GM12878 (cell line): ENCODE data around the gene ZNF616. TPM values are rescaled to one million over a fixed set of nuclear protein-coding genes. Genes with fewer than 3 reads are reported as not detected.

Experiments used
- ATAC-seq: fragments of 200-7000 bp; cut with Tn5 transposase; 3 replicates; pipeline ENCODE4 v1.9.1; 2020; ENCODE audit warnings: mild to moderate bottlenecking, moderate library complexity
- Bru-seq: library from RNA; stranded (reverse); fragments of 400-500 nt; gene quantifications from one replicate; lab custom pipeline; 2021; lab: Mats Ljungman, UMichigan
- BruChase-seq, 2 experiments: library from RNA; stranded (reverse); fragments of 400-500 nt; gene quantifications; one replicate each; lab custom pipeline; 2021; lab: Mats Ljungman, UMichigan
- BruUV-seq: library from RNA; stranded (reverse); fragments of 400-500 nt; replicated peaks from 2 replicates; lab custom pipeline; 2021; lab: Mats Ljungman, UMichigan
- CTCF ChIA-PET: fragments of 300-600 bp; sonication (Branson Sonifier 250); formaldehyde crosslinking; extraction: SDS; loops from one replicate; lab custom pipeline; 2021; ENCODE audit warnings: inconsistent platforms; lab: Yijun Ruan, JAX
- POLR2A ChIA-PET: fragments of 350-600 bp; formaldehyde crosslinking; extraction: SDS; loops from one replicate; lab custom pipeline; 2021; ENCODE audit warnings: inconsistent platforms; lab: Charles Lee
- RAD21 ChIA-PET: fragments of 300-600 bp; sonication (Branson Sonifier 250); formaldehyde crosslinking; loops from one replicate; lab custom pipeline; 2023; ENCODE audit warnings: antibody characterized with exemption; ENCODE audit not compliant: unreplicated experiment; lab: Charles Lee
- SMC1A ChIA-PET: fragments of 300-600 bp; sonication (Branson Sonifier 250); formaldehyde crosslinking; loops from one replicate; lab custom pipeline; 2023; ENCODE audit not compliant: unreplicated experiment, uncharacterized antibody; lab: Charles Lee
- DNase-seq: peaks from one replicate; pipeline ENCODE4 v3.0.0-alpha.2; 2011; ENCODE audit warnings: low read depth, low spot score
- FAIRE-seq: peaks from 3 replicates; lab custom pipeline; 2011; peaks lifted over from hg19 to GRCh38; lab: Jason Lieb, UNC
- H2AFZ ChIP-seq: 2 replicates; pipeline ENCODE4 v1.6.0; 2011; ENCODE audit warnings: low read depth, low read length, control low read depth; ENCODE audit not compliant: control insufficient read depth
- H3K27ac ChIP-seq: 2 replicates; pipeline ENCODE4 v1.5.1; 2011; ENCODE audit warnings: control low read depth; ENCODE audit not compliant: control insufficient read depth, insufficient read depth
- H3K27me3 ChIP-seq, 2 experiments: replicated peaks in 1 of 2; 2 replicates each; pipeline versions ENCODE4 v1.6.0 to v1.6.1; 2011; ENCODE audit warnings: low read length in 1 of 2; ENCODE audit not compliant: control insufficient read depth in 2 of 2, insufficient read depth in 2 of 2
- H3K36me3 ChIP-seq, 2 experiments: 2 replicates each; pipeline ENCODE4 v1.5.1; 2011; ENCODE audit warnings: low read length in 1 of 2; ENCODE audit not compliant: control insufficient read depth in 2 of 2, insufficient read depth in 2 of 2
- H3K4me1 ChIP-seq: 2 replicates; pipeline ENCODE4 v1.6.1; 2011; ENCODE audit warnings: mild to moderate bottlenecking, low read length, moderate library complexity, mixed read lengths; ENCODE audit not compliant: control insufficient read depth, insufficient read depth
- H3K4me2 ChIP-seq: 2 replicates; pipeline ENCODE4 v1.6.0; 2011; ENCODE audit warnings: control low read depth; ENCODE audit not compliant: control insufficient read depth, insufficient read depth
- H3K4me3 ChIP-seq: fragments of 200-600 bp; sonication (generic); 2 replicates; pipeline ENCODE4 v1.5.1; 2016
- H3K79me2 ChIP-seq: 2 replicates; pipeline ENCODE4 v1.6.0; 2011; ENCODE audit warnings: low read length; ENCODE audit not compliant: control insufficient read depth, insufficient read depth
- H3K9ac ChIP-seq: 2 replicates; pipeline ENCODE4 v1.8.0; 2011; ENCODE audit warnings: low read length, control low read depth, mixed read lengths; ENCODE audit not compliant: control insufficient read depth, insufficient read depth
- H3K9me3 ChIP-seq: replicated peaks from 3 replicates; pipeline ENCODE4 v1.5.1; 2011; ENCODE audit warnings: mild to moderate bottlenecking, low read length; ENCODE audit not compliant: control insufficient read depth, insufficient read depth
- H4K20me1 ChIP-seq: 2 replicates; pipeline ENCODE4 v1.6.0; 2011; ENCODE audit not compliant: control insufficient read depth, insufficient read depth
- CREM ChIP-seq: IDR thresholded peaks from 2 replicates; pipeline ENCODE4 v1.6.1; 2014; ENCODE audit warnings: antibody characterized with exemption, low read depth
- HCFC1 ChIP-seq: fragments of 150-350 bp; IDR thresholded peaks from 2 replicates; pipeline ENCODE4 v1.6.1; 2014; ENCODE audit warnings: low read length
- POLR2AphosphoS2 ChIP-seq: IDR thresholded peaks from 2 replicates; pipeline ENCODE4 v1.6.1; 2011; ENCODE audit warnings: low read depth, mild to moderate bottlenecking, low read length, improper control_type of control experiment, moderate library complexity
- SPI1 ChIP-seq: IDR thresholded peaks from 2 replicates; pipeline ENCODE4 v1.6.1; 2011; ENCODE audit warnings: low read depth, mild to moderate bottlenecking, low read length, moderate library complexity, borderline replicate concordance; ENCODE audit not compliant: insufficient read depth
- WGBS: methylation state at CpG from one replicate; pipeline ENCODE4 v1.1.6; 2016; ENCODE audit warnings: low lambda C conversion rate; ENCODE audit not compliant: insufficient replicate concordance, insufficient coverage; ENCODE audit errors: missing lambda C conversion rate; 5-methylcytosine and 5-hydroxymethylcytosine counted together
- in situ Hi-C: fragments of 300-500 bp; cut with MboI; formaldehyde crosslinking; loops from 9 replicates; pipeline ENCODE4 v1.14.3; 2018; ENCODE audit warnings: mixed read lengths
- intact Hi-C: fragments of 100-400 bp; cut with micrococcal nuclease; formaldehyde crosslinking; loops from one replicate; pipeline ENCODE4 v1.14.2; 2022; ENCODE audit not compliant: unreplicated experiment
- long read RNA-seq, 2 experiments: library from polyadenylated mRNA; unstranded; transcript quantifications; one replicate each; pipeline ENCODE4 v2.0.0, GENCODE V29; 2019 to 2020
- polyA minus RNA-seq, 3 experiments: library from RNA; depleted of rRNA, polyadenylated mRNA; stranded (reverse); fragments of >200 nt; gene quantifications; 2 replicates each; pipeline ENCODE4 v1.2.3, GENCODE V29; 2011
- polyA plus RNA-seq, 11 experiments: library from polyadenylated mRNA; depleted of rRNA in 4 of 11; unstranded in 6 of 11; stranded (reverse) in 5 of 11; fragments of >200 nt; fragmentation: Nextera tagmentation in 4 of 11; fragmentation: Illumina TruSeq in 1 of 11; extraction: Ambion mirVana in 4 of 11; extraction: Trizol in 1 of 11; gene quantifications; 1 replicate in 1 of 11; 2 replicates in 10 of 11; pipeline versions ENCODE4 v1.2.1 to v1.2.3, GENCODE V29; 2011 to 2016; ENCODE audit warnings: inconsistent platforms in 2 of 11, missing spikeins in 2 of 11, low read depth in 1 of 11
- total RNA-seq, 4 experiments: library from RNA; depleted of rRNA in 3 of 4; stranded (reverse); fragments of >200 nt in 3 of 4; fragmentation: Illumina TruSeq in 1 of 4; extraction: Trizol in 1 of 4; gene quantifications; 2 replicates each; pipeline versions ENCODE4 v1.2.1 to v1.2.3, GENCODE V29; 2013 to 2021
- TF ChIP-seq, protein P1 (sequence below): IDR thresholded peaks from 2 replicates; pipeline ENCODE4 v1.6.1; 2011; ENCODE audit warnings: mild to moderate bottlenecking, low read depth, low read length, moderate library complexity; ENCODE audit not compliant: insufficient replicate concordance
- TF ChIP-seq, protein P2 (sequence below): IDR thresholded peaks from 2 replicates; pipeline ENCODE4 v1.6.1; 2011; ENCODE audit warnings: low read depth, low read length, improper control_type of control experiment, borderline replicate concordance
- TF ChIP-seq, protein P3 (sequence below): fragments of 450-650 bp; formaldehyde crosslinking; IDR thresholded peaks from 2 replicates; pipeline ENCODE4 v1.4.0; 2020; ENCODE audit warnings: mild to moderate bottlenecking, moderate library complexity
- TF ChIP-seq, protein P4 (sequence below): fragments of 150-350 bp; IDR thresholded peaks from 2 replicates; pipeline ENCODE4 v1.6.1; 2014; ENCODE audit warnings: mild to moderate bottlenecking, low read depth, low read length

ZNF616 gene
- 22.2 and 24.4 TPM in 2 replicates for total RNA-seq (2013; cell fraction: nucleolus; rRNA removed)
- total RNA-seq (2014; rRNA removed) (2.5 and 3.1 TPM in 2 replicates), total RNA-seq (2014; rRNA removed; fragmentation: Illumina TruSeq; extraction: Trizol) (4.9 and 5.3 TPM in 2 replicates), total RNA-seq (2021) (3.3 and 4.5 TPM in 2 replicates), polyA plus RNA-seq (2011; rRNA removed) (5.9 and 7.1 TPM in 2 replicates), polyA plus RNA-seq (2014; fragmentation: Illumina TruSeq; extraction: Trizol) (4.3 and 6.1 TPM in 2 replicates), polyA plus RNA-seq (2014; fragmentation: Nextera tagmentation; extraction: Ambion mirVana) (1 to 10 TPM; 1.1 to 1.4 TPM), polyA plus RNA-seq (2014; rRNA removed) (2.0 and 2.2 TPM in 2 replicates), polyA plus RNA-seq (2016; fragmentation: Nextera tagmentation; extraction: Ambion mirVana) (1 to 10 TPM; 5.0 to 5.7 TPM), polyA minus RNA-seq (2011; rRNA and poly(A)+ RNA removed) (5.5 and 11.4 TPM in 2 replicates), Bru-seq, nascent RNA (percentile 55 among the genes with signal in this experiment), BruChase-seq, experiment 1, labeled RNA remaining after a 6-hour chase (percentile 59 among the genes with signal in this experiment), BruChase-seq, experiment 2, labeled RNA remaining after a 2-hour chase (percentile 65 among the genes with signal in this experiment)
- 2.7 TPM for polyA plus RNA-seq (2011; ENCODE audit: low read depth)
- 2.3 and 3.1 TPM in 2 replicates for polyA plus RNA-seq (2011; cell fraction: cytosol; rRNA removed)
- polyA plus RNA-seq (2011; cell fraction: nucleus; rRNA removed): 5.2 and 5.7 TPM in 2 replicates
- 1.3 and 3.6 TPM in 2 replicates for polyA plus RNA-seq (2012)
- polyA minus RNA-seq (2011; cell fraction: cytosol; rRNA and poly(A)+ RNA removed): 3.6 and 4.8 TPM in 2 replicates
- polyA minus RNA-seq (2011; cell fraction: nucleus; rRNA and poly(A)+ RNA removed): 5.0 and 6.0 TPM in 2 replicates
- long read RNA-seq, experiment 1, partial matches to known transcripts: 0 of 1 reads
- long read RNA-seq, experiment 1, other reads (novel, unspliced or antisense): 0 of 1 reads
- long read RNA-seq, experiment 2, full-length matches to known transcripts: 12 of 14 reads
- long read RNA-seq, experiment 2, partial matches to known transcripts: 1 of 14 reads
- long read RNA-seq, experiment 2, other reads (novel, unspliced or antisense): 1 of 14 reads

DNA sequence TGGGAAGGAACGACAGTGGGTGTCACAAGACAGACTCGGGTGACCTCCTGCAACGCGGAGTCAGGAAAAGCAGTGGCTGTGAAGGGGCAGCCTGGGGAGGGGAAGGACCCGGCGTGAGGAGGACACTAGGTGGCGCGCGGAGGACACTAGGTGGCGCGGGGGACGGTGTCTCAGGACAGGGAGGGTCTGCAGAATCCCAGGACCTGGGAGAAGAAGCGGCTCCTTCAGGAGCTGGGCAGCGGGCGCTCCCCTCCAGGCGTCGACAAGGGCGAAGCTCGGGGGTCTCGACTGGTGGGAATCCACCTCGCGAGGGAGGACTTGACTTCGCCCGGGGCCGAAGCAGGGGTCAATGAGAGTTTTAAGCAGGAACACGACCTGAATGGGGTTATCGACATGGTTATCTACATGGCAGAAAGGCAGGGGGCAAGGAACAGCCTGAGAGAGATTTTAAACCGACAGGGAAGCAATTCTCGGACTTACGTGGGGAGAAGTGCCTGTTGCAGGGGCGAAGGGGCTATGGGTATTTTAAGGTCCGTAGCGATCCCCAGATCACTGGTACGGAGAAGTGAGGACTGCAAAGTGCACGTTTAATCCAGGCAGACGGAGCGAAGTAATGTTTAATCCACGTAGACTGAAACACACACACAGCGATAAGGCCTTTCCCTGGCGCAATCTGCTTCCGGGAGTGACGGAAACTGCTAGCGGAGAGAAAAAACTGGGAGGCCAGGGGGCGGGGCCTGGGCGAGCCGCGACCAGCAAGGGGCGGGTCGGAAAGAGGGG, at the start of gene ZNF616:
ZNF616 (minus strand) TSS at position 687 of the 780 bp plus-strand sequence. CDS start 9,426 bp downstream, outside the sequence.
- ChIA-PET POLR2A (interaction anchor here (1.0 to 1.4 kb wide), 2 partner anchors 48 to 50 kb away, joined by 3 to 5 read pairs; partner anchors contain the start of gene PPP2R1A), CTCF (interaction anchor here (0.5 to 4.2 kb wide), 4 partner anchors 50 to 615 kb away, joined by 3 to 52 read pairs (median 6); no protein-coding TSS in a partner anchor), RAD21 (interaction anchor here (2.1 to 3.0 kb wide), 2 partner anchors 50 to 98 kb away, joined by 5 to 8 read pairs; partner anchors contain the start of gene PPP2R1A), SMC1A (interaction anchor here (0.6 to 2.8 kb wide), 6 partner anchors 30 to 1028 kb away, joined by 3 to 21 read pairs (median 3); partner anchors contain the start of gene ZNF836)
- Histone ChIP-seq H3K9me3 (peaks cover 14% of the 10 kb centered on the region; the same call in 2 of the 3 replicates), H3K27ac (peak within 1 kb of the TSS; percentile 84), H3K4me1 (peaks cover 5% of the 10 kb centered on the region), H3K27me3 (no peaks in the 10 kb centered on the region), H3K36me3 (no peaks in the 10 kb centered on the region), H2AFZ (peak within 1 kb of the TSS; percentile 97), H3K4me2 (peak within 1 kb of the TSS; percentile 93), H3K79me2 (peaks cover 9% of the 10 kb centered on the region), H3K9ac (peak within 1 kb of the TSS; percentile 96), H3K4me3 (peak within 1 kb of the TSS; percentile 99), H4K20me1 (no peaks in the 10 kb centered on the region)
- in situ Hi-C loops (loop anchor here (5.0 kb wide), 1 partner anchor 93 kb away; no protein-coding TSS in a partner anchor), intact Hi-C loops (loop anchor here (1.0 to 5.0 kb wide), 2 partner anchors 53 to 99 kb away; partner anchors contain the start of gene PPP2R1A)
- FAIRE-seq (peak; percentile 89), DNase-seq (peak; percentile 71), ATAC-seq (peak; percentile 97)
- BruUV-seq: TSS peak; percentile 84
- WGBS: under 1% methylated on average over 44 of the region's 49 CpGs
- TF ChIP-seq, protein P1, sequence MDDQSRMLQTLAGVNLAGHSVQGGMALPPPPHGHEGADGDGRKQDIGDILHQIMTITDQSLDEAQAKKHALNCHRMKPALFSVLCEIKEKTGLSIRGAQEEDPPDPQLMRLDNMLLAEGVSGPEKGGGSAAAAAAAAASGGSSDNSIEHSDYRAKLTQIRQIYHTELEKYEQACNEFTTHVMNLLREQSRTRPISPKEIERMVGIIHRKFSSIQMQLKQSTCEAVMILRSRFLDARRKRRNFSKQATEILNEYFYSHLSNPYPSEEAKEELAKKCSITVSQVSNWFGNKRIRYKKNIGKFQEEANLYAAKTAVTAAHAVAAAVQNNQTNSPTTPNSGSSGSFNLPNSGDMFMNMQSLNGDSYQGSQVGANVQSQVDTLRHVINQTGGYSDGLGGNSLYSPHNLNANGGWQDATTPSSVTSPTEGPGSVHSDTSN: no peak
- TF ChIP-seq, protein P2, sequence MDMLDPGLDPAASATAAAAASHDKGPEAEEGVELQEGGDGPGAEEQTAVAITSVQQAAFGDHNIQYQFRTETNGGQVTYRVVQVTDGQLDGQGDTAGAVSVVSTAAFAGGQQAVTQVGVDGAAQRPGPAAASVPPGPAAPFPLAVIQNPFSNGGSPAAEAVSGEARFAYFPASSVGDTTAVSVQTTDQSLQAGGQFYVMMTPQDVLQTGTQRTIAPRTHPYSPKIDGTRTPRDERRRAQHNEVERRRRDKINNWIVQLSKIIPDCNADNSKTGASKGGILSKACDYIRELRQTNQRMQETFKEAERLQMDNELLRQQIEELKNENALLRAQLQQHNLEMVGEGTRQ: no peak
- TF ChIP-seq POLR2AphosphoS2: 0 out of 2 replicates have a peak, but pooled peaks have one; percentile 49
- TF ChIP-seq, protein P3, sequence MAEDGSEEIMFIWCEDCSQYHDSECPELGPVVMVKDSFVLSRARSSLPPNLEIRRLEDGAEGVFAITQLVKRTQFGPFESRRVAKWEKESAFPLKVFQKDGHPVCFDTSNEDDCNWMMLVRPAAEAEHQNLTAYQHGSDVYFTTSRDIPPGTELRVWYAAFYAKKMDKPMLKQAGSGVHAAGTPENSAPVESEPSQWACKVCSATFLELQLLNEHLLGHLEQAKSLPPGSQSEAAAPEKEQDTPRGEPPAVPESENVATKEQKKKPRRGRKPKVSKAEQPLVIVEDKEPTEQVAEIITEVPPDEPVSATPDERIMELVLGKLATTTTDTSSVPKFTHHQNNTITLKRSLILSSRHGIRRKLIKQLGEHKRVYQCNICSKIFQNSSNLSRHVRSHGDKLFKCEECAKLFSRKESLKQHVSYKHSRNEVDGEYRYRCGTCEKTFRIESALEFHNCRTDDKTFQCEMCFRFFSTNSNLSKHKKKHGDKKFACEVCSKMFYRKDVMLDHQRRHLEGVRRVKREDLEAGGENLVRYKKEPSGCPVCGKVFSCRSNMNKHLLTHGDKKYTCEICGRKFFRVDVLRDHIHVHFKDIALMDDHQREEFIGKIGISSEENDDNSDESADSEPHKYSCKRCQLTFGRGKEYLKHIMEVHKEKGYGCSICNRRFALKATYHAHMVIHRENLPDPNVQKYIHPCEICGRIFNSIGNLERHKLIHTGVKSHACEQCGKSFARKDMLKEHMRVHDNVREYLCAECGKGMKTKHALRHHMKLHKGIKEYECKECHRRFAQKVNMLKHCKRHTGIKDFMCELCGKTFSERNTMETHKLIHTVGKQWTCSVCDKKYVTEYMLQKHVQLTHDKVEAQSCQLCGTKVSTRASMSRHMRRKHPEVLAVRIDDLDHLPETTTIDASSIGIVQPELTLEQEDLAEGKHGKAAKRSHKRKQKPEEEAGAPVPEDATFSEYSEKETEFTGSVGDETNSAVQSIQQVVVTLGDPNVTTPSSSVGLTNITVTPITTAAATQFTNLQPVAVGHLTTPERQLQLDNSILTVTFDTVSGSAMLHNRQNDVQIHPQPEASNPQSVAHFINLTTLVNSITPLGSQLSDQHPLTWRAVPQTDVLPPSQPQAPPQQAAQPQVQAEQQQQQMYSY (CRISPR knock-in tag): no peak
- TF ChIP-seq HCFC1: 0 out of 2 replicates have a peak, but pooled peaks have one; percentile 42
- TF ChIP-seq, protein P4, sequence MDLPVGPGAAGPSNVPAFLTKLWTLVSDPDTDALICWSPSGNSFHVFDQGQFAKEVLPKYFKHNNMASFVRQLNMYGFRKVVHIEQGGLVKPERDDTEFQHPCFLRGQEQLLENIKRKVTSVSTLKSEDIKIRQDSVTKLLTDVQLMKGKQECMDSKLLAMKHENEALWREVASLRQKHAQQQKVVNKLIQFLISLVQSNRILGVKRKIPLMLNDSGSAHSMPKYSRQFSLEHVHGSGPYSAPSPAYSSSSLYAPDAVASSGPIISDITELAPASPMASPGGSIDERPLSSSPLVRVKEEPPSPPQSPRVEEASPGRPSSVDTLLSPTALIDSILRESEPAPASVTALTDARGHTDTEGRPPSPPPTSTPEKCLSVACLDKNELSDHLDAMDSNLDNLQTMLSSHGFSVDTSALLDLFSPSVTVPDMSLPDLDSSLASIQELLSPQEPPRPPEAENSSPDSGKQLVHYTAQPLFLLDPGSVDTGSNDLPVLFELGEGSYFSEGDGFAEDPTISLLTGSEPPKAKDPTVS: no peak
- peak; percentile 18; the same call in 1 of the 2 replicates for TF ChIP-seq CREM
- TF ChIP-seq SPI1: no peak
